Smooth muscle cell of the brain vasculature (primary cell): ENCODE data around the gene SLC2A9.

Experiments used
- DNase-seq: peaks from one replicate; pipeline ENCODE4 v3.0.0-alpha.2; 2012; ENCODE audit warnings: low read depth, low spot score

The SLC2A9 gene

GRCh38 chr4:10020871-10021652, at the start of gene SLC2A9:
Gene SLC2A9 (minus strand): TSS chr4:10021497. CDS start chr4:10021429, 68 bp downstream.
- DNase-seq, result no peak

DNA sequence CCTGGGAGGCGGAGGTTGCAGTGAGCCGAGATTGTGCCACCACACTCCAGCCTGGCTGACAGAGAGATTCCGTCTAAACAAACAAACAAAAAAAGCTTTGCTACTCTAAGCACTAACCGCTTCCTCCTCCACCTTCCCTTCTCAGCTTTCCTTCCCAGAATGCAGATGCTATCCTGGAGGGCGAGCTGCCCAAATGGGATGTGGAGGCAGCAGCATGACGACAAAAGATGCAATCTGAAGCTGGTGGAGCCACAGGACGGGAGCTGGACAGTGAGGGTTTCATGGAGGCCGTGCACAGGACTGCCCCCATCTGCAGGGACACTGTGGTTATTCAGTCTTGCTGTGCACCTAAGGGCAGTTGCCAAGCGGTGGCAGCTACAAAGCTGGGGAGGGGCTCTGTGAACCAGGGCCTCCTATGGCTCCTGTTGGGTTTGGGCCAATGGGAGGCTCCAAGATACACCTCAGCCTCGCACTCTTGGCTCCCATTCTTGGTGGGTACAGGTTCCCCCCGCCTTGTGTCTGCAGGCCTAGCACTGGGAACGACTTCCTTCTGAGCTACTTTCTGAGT, 47.9 kb upstream of the SLC2A9 start:
- no peak for DNase-seq

DNA sequence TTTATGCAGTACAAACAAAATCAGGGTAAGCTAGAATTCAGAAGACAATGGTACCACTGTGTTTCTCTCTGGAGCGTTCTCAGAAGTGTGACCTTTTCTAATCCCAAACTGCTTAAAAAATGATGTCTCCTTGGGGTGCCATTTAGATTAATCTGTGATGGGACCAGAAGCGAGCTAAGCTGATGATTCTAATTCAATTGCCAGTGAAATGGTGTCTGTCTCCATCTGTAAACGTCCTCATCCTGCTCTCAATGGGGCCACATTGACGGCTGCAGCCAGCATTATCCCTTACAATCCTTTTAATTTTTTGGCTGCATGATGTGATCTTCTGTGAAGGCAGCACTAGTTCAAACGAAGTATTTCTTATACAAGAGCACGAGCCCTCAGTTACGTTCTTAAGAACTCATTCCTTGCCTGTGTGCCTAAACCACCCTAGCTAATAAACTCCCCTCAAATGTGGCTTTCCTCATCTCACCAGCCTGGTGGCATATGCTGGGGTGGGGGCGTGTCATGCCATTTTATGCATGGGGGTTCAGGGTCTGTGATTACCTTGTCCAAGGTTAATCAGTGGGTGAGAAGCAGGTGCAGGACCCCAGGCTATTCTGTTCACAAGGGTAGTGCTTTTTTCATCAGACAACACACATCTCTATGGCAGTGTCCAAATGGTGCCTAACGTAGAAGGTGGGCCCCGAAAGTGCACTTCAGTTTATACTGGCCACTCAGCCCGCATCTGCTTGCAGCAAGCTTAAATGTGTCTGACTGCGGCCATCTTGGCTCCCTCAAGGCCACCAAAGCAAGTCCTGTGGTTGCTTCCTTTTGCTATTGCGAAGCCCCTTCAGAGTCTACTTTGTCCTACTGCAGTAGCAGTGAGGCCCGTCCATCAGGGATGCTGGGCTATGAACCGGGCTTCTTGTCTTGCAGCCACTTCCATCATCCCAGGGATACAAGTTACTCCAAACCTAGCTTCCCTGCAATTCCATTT, 45.7 kb upstream of the SLC2A9 start:
- DNase-seq, result no peak

- no peak for DNase-seq
Measured at GRCh38 chr4:10066206-10066605, 44.9 kb upstream of the SLC2A9 start.

- no peak for DNase-seq
Measured at GRCh38 chr4:10063544-10064300, 42.4 kb upstream of the SLC2A9 start.

DNA sequence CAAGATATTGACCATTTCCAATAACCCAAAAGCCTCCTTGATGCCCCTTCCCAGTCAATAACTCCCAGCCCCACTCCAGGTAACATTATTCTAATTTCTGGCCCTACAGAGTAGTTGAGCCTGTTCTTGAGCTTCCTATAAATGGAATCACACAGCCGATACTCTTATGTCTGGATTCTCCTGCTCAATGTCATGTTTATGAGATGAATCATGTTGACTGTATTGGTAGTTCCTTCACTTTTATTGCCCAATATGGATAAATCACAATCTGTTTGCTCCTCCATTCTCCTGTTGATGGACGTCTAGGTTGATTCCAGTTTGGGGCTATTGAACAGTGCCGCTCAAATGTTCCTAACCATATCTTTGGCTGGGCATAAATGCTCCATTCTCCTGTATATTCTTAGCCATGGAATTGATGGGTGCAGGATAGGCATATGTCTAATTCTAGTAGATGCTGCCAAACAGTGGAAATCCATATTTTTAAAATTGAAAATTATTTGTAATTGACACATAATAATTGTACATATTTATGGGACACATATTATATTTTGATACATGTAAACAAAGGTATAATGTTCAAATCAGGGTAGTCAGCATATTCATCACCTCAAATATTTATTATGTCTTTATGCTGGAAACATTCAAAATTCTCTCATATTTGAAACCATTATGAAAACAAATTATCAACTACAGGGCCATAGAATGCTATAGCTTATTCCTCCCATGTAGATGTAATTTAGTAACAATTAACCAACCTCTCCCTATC, 40.5 kb upstream of the SLC2A9 start:
- DNase-seq, result no peak

DNA sequence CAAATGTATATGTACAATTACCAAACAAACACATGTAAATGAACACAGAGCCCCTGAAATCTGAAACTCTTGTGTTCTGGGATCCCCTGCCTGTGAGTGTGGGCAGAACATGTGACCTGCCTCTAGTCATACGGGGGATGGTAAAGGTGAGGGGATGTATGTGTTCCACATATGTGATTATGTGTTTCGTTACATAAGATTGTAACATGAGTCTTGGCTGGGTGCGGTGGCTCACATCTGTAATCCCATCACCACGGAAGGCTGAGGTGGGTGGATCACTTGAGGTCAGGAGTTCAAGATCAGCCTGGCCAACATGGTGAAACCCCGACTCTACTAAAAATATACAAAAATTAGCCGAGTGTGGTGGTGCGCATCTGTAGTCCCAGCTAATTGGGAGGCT, 37.1 kb upstream of the SLC2A9 start:
- DNase-seq, result no peak

GRCh38 chr4:10057023-10057395, 35.7 kb upstream of the SLC2A9 start:
- no peak for DNase-seq

DNA sequence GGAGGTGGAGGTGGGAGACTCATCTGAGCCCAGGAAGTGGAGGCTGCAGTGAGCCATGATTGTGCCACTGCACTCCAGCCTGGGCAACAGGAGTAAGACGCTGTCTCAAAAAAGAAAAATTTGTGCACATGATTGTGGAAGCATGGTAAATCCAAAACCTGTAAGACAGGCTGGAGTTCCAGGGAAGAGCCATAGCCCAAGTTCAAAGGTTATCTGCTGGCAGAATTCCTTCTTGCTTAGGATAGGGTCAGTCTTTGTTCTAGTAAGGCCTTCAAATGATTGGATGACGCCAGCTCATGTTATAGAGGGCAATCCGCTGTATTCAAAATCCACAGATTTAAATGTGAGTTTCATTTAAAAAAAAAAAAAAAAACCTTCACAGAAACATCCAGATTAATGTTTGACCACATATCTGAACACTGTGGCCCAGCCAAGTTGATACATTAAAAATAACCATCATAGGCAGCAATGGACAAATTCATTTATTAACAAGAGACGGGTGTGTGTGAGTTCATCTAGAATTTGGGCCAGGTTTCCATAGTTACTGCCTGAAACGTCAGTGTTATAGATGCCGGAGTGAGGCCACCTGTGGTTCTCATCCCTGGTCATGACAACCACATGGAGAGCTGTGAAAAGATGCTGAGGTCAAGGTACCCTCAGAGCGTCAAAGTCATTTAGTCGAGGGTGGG, 35.2 kb upstream of the SLC2A9 start:
- DNase-seq, result no peak

DNA sequence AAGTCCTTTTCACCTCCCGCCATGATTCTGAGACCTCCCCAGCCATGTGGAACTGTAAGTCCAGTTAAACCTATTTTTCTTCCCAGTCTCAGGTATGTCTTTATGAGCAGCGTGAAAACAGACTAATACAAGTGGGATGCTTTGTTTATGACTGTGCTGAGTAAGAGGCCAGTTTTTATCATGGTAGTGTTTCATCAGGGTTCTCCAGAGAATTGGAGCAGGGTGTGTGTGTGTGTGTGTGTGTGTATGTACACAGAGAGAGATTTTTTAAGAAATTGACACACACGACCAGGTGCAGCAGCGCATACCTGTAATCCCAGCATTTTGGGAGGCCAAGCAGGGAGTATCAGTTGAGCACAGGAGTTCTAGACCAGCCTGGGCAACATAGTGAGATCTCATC, 34.6 kb upstream of the SLC2A9 start:
- DNase-seq, result no peak

DNA sequence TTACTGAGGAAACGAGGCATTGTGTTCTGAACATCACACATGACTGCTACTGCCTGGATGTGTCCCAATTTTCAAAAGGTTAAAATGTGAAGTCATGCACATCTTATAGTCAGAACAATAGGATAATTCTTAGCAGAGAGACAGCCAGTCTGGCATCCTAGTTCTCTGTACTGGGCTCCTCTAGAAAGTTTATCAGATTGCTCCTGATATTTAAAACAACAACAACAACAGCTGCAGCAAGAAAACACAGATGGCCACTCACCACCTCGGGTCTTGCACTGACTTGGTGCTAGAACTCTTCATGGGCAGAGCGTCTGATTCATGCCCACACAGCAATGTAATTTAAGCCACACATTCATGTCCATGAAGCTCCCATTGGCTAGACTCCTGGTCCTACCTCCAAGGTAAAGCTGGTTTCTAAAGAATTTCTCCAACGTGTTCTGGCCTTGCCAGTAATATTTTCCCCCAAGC, 33.3 kb upstream of the SLC2A9 start:
- no peak for DNase-seq

GRCh38 chr4:10053635-10054453, 32.5 kb upstream of the SLC2A9 start:
- no peak for DNase-seq

GRCh38 chr4:10051517-10052135, 30.3 kb upstream of the SLC2A9 start:
- DNase-seq, result no peak

DNA sequence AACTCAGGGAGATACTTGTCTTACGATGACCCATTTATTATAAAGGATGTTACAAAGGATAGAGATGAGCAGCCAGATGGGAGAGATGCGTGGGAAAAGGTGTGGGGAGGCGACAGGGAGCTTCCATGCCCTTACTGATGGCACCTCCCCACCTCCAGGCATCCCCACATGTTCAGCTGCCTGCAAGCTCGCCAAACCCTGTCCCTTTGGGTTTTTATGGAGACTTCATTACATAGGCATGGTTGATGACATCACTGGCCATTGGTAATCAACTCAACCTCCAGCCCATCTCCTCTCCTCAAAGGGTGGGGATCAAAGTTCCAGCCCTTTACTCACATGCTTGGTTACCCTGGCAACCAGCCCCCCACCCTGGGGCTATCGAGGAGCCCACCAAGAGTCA, 29.4 kb upstream of the SLC2A9 start:
- DNase-seq, result no peak

- DNase-seq, result no peak
Measured at GRCh38 chr4:10050261-10050661, 29.0 kb upstream of the SLC2A9 start.

- no peak for DNase-seq
Measured at GRCh38 chr4:10048941-10049697, 27.8 kb upstream of the SLC2A9 start.

GRCh38 chr4:10047967-10048366, 26.7 kb upstream of the SLC2A9 start:
- DNase-seq, result no peak

DNA sequence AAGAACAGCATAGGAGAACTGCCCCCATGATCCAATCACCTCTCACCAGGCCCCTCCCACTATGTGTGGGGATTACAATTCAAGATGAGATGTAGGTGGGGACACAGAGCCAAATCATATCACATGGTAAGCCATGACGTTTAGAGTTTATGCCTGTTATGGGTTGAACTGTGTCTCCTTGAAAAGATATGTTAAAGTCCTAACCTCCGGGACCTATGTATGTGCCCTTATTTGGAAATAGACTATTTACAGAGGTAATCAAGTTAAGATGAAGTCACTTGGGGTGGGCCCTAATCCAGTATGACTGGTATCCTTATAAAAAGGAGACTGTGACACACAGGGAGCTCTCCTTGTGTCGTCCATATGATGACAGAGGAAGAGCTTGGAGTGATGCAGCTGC, 25.2 kb upstream of the SLC2A9 start:
- no peak for DNase-seq
